Muscle of leg (tissue), 11 donors: ENCODE results near the gene RGL1. TPM values are rescaled to one million over a fixed set of nuclear protein-coding genes. Genes with fewer than 3 reads are reported as not detected.
A peak's percentile ranks its signal among the peaks of the same experiment; 100 is the strongest.

ENCODE experiments used
- DNase-seq: peaks from one replicate; pipeline ENCODE4 v3.0.0; 2013
- H3K27ac ChIP-seq: one replicate; pipeline ENCODE4 v1.5.1; 2013; ENCODE audit warnings: mild to moderate bottlenecking, low read length, control low read depth
- H3K27me3 ChIP-seq: one replicate; pipeline ENCODE4 v1.6.1; 2013; ENCODE audit warnings: low read length; ENCODE audit not compliant: control insufficient read depth, insufficient read depth
- H3K36me3 ChIP-seq: one replicate; pipeline ENCODE4 v1.6.1; 2013; ENCODE audit warnings: low read length; ENCODE audit not compliant: control insufficient read depth, insufficient read depth
- H3K4me1 ChIP-seq: one replicate; pipeline ENCODE4 v1.6.1; 2013; ENCODE audit warnings: low read length; ENCODE audit not compliant: control insufficient read depth, insufficient read depth
- H3K4me3 ChIP-seq: one replicate; pipeline ENCODE4 v1.5.1; 2013; ENCODE audit warnings: low read length, control low read depth
- H3K9me3 ChIP-seq: replicated peaks from 2 replicates; pipeline ENCODE4 v1.6.1; 2013; ENCODE audit warnings: low read depth, low read length; ENCODE audit not compliant: control insufficient read depth
- WGBS: methylation state at CpG from one replicate; pipeline ENCODE4 v1.1.5; 2013; ENCODE audit warnings: missing lambda C conversion rate; ENCODE audit not compliant: insufficient coverage; 5-methylcytosine and 5-hydroxymethylcytosine counted together
- polyA plus RNA-seq, 8 donors: library from polyadenylated mRNA; unstranded; fragments of 120-200 nt; gene quantifications; one replicate each; pipeline versions ENCODE4 v1.2.1 to v1.2.3, GENCODE V29; 2013; ENCODE audit warnings: inconsistent platforms in 1 of 8, low replicate concordance in 1 of 8; ENCODE audit not compliant: insufficient read length in 8 of 8, insufficient read depth in 1 of 8
- total RNA-seq: library from RNA; stranded (reverse); fragments of 120-200 nt; gene quantifications from one replicate; pipeline ENCODE4 v1.2.4, GENCODE V29; 2013

RGL1 gene
- total and polyA plus RNA-seq, 9 donors, result 20.8 to 40.5 (median 28.3) TPM

DNA sequence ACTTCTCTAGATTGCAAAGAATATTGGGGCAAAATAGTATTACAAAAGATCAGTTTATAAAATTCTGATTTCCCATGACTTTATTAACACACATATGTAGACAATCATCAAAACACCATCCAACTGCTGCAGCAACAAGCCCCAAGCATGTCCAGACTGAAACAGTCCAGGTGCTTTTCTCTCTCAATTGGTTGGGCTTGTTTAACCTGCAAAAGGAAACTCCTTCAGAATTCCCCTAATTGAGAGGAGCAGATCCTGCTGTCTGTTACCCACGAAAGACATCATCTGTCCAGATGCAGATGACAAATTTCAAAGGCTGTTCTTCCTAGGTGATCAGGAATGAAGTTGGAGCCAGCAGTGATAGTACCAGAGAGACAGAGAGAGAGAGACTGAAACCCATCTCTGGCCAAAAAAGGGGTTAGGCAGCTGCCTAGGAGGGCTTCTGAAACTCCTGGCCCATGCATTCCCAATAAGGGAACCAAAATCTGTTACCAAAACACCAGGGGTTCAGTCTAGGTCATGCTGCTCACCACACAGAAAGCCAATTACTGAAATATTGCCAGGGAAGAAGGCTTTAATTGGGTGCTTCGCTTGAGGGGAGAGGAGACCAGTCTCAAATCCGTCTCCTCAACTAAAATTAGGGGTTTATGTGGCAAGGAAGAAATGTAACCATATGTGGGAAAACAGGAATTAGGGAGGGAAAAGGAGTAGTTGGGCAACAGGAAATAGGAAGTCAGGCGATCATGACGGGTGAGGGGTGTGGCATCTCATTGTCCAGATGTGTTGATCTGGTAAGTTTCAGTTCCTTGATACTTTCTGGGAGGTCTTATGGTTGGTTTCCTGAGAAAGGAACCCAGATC is 34.7 kb upstream of the RGL1 start:
- H3K36me3 ChIP-seq, result no peaks in the 10 kb centered on the region
- no peak for DNase-seq
- 79% methylated on average over 4 of the region's 5 CpGs for WGBS
- H3K4me3 ChIP-seq, result no peak overlapping the region
- peaks cover 2% of the 10 kb centered on the region for H3K9me3 ChIP-seq
- H3K27ac ChIP-seq, result no peak overlapping the region
- no peaks in the 10 kb centered on the region for H3K4me1 ChIP-seq
- no peaks in the 10 kb centered on the region for H3K27me3 ChIP-seq

DNA sequence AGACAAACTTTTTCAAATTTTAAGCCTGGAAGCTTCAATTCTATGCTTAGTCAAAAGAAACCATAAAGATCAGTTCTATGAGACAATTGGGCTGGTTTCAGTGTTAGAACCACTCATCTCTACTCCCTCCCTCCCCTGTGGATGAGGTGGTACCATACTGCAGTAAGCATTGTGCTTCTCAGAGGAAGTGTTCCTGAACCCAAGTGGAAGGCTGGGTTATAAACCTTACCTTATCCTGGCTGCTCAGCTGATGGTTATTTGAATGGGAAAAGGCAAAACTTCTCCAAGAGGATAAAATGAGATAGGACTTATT is 34.1 kb upstream of the RGL1 start:
- H3K27ac ChIP-seq, result no peak overlapping the region

GRCh38 chr1:183773482-183774274 is 31.2 kb upstream of the RGL1 start:
- Histone ChIP-seq H3K4me1 (peaks cover under 1% of the 10 kb centered on the region), H3K27ac (no peak overlapping the region), H3K27me3 (no peaks in the 10 kb centered on the region), H3K36me3 (no peaks in the 10 kb centered on the region), H3K4me3 (no peak overlapping the region), H3K9me3 (peaks cover 2% of the 10 kb centered on the region)
- WGBS, result no CpG with 5 or more reads among the region's 3 CpGs
- DNase-seq, result no peak

More for the DNA sequence above, 34.1 kb upstream of the RGL1 start:
- no peaks in the 10 kb centered on the region for H3K36me3 ChIP-seq
- no peak for DNase-seq
- H3K9me3 ChIP-seq, result peaks cover 2% of the 10 kb centered on the region
- H3K4me1 ChIP-seq, result no peaks in the 10 kb centered on the region
- no peaks in the 10 kb centered on the region for H3K27me3 ChIP-seq
- H3K4me3 ChIP-seq, result no peak overlapping the region

DNA sequence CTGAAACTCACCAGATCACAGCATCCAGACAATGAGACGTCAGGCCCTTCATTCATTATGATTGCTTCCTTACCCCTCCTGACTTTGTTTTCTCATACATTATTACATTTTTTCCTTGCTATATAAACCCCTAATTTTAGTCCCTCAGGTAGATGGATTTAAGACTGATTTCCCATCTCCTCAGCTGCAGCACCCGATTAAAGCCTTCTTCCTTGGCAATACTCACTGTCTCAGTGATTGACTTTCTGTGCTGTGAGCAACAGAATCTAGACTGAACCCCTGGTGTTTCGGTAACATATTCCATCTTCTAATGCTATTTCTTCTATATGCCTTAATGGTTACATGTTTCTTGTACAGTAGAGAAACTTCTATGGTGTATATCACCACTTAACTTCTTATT is 30.0 kb upstream of the RGL1 start:
- DNase-seq, result no peak
- no peaks in the 10 kb centered on the region for H3K27me3 ChIP-seq
- no peaks in the 10 kb centered on the region for H3K36me3 ChIP-seq
- H3K4me1 ChIP-seq, result peaks cover 4% of the 10 kb centered on the region
- H3K9me3 ChIP-seq, result peaks cover 2% of the 10 kb centered on the region
- H3K27ac ChIP-seq, result no peak overlapping the region
- no peak overlapping the region for H3K4me3 ChIP-seq
- 100% methylated on average over 1 of the region's 3 CpGs for WGBS

- no peak overlapping the region for H3K27ac ChIP-seq
- WGBS, result no CpG with 5 or more reads among the region's 3 CpGs
- no peak overlapping the region for H3K4me3 ChIP-seq
- H3K27me3 ChIP-seq, result no peaks in the 10 kb centered on the region
- no peak for DNase-seq
- H3K36me3 ChIP-seq, result no peaks in the 10 kb centered on the region
- H3K9me3 ChIP-seq, result peaks cover 2% of the 10 kb centered on the region
- peaks cover 4% of the 10 kb centered on the region for H3K4me1 ChIP-seq
Observed at GRCh38 chr1:183776731-183777130, 28.2 kb upstream of the RGL1 start.

- H3K27ac ChIP-seq, result no peak overlapping the region
- H3K9me3 ChIP-seq, result peaks cover 2% of the 10 kb centered on the region
- H3K4me3 ChIP-seq, result no peak overlapping the region
- peak; percentile 51 for DNase-seq
- no peaks in the 10 kb centered on the region for H3K36me3 ChIP-seq
- no peaks in the 10 kb centered on the region for H3K27me3 ChIP-seq
- H3K4me1 ChIP-seq, result peaks cover 4% of the 10 kb centered on the region
- WGBS, result 40% methylated on average over 1 of the region's 3 CpGs
Observed at GRCh38 chr1:183777328-183777727, 27.6 kb upstream of the RGL1 start.

- peaks cover 4% of the 10 kb centered on the region for H3K4me1 ChIP-seq
- H3K9me3 ChIP-seq, result peaks cover 2% of the 10 kb centered on the region
- no peaks in the 10 kb centered on the region for H3K27me3 ChIP-seq
- DNase-seq, result peak; percentile 61
- no peak overlapping the region for H3K4me3 ChIP-seq
- 27% methylated on average over 2 of the region's 3 CpGs for WGBS
- no peak overlapping the region for H3K27ac ChIP-seq
- H3K36me3 ChIP-seq, result no peaks in the 10 kb centered on the region
Observed at GRCh38 chr1:183778045-183778444, 26.9 kb upstream of the RGL1 start.

GRCh38 chr1:183778568-183779433 is 26.1 kb upstream of the RGL1 start:
- WGBS, result 79% methylated on average over 2 of the region's 4 CpGs
- Histone ChIP-seq H3K36me3 (no peaks in the 10 kb centered on the region), H3K27ac (no peak overlapping the region)

GRCh38 chr1:183780159-183780558 is 24.8 kb upstream of the RGL1 start:
- Histone ChIP-seq H3K36me3 (no peaks in the 10 kb centered on the region), H3K9me3 (no peaks in the 10 kb centered on the region), H3K4me3 (no peak overlapping the region), H3K4me1 (peaks cover 15% of the 10 kb centered on the region), H3K27me3 (no peaks in the 10 kb centered on the region), H3K27ac (no peak overlapping the region)
- 57% methylated on average over 1 of the region's 2 CpGs for WGBS
- no peak for DNase-seq

More at GRCh38 chr1:183778568-183779433, 26.1 kb upstream of the RGL1 start:
- Histone ChIP-seq H3K4me1 (peaks cover 8% of the 10 kb centered on the region), H3K9me3 (peaks cover 2% of the 10 kb centered on the region), H3K4me3 (no peak overlapping the region), H3K27me3 (no peaks in the 10 kb centered on the region)
- no peak for DNase-seq

DNA sequence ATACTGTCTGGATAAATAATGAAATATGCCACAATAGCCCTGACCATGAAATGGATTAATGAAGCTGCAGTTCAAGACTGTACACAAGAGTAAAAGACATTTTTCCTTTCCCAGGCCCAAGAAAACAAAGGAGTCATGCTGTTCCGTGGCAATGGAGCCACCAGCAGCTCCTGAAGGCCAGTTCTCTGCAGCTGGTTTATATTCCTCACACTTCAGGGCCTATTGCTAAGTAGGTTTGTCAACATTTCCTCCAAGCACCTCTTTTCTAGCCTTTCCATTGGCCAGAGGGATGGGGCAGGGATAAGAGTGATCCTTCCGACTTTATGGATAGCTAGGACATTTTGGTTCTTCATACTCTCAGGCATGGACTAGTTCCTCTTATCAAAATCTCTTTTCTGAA is 24.2 kb upstream of the RGL1 start:
- Histone ChIP-seq H3K9me3 (no peaks in the 10 kb centered on the region), H3K27ac (no peak overlapping the region), H3K36me3 (no peaks in the 10 kb centered on the region), H3K27me3 (no peaks in the 10 kb centered on the region), H3K4me3 (no peak overlapping the region), H3K4me1 (peaks cover 15% of the 10 kb centered on the region)
- WGBS, result 60% methylated on average over 1 of the region's 2 CpGs
- no peak for DNase-seq
